GM21390 (cell line): ENCODE measurements around the gene THRSP.
"Not testable (repeated sequence)": the region's sequence is repeated elsewhere in the genome, so short reads cannot be mapped to it uniquely, and the experiment has no call there.

ENCODE experiments used
- ATAC-seq: cut with Tn5 transposase; IDR thresholded peaks from one replicate; pipeline ENCODE4 v1.9.1; 2021; ENCODE audit not compliant: unreplicated experiment

The THRSP gene

GRCh38 chr11:78086521-78087074 is 22.9 kb downstream of the THRSP start:
- not testable (repeated sequence) for ATAC-seq

GRCh38 chr11:78094250-78094649 is 30.6 kb downstream of the THRSP start:
- no peak for ATAC-seq

- ATAC-seq, result no peak
Measured at GRCh38 chr11:78097666-78098385, 34.2 kb downstream of the THRSP start.

GRCh38 chr11:78099666-78100065 is 36.0 kb downstream of the THRSP start:
- ATAC-seq, result no peak

GRCh38 chr11:78100261-78100660 is 36.6 kb downstream of the THRSP start:
- ATAC-seq, result no peak

GRCh38 chr11:78100676-78101472 is 37.2 kb downstream of the THRSP start:
- ATAC-seq, result no peak

- ATAC-seq, result no peak
Measured at GRCh38 chr11:78109081-78110015, 45.7 kb downstream of the THRSP start.

- ATAC-seq, result no peak
Measured at GRCh38 chr11:78110351-78110750, 46.7 kb downstream of the THRSP start.

GRCh38 chr11:78110830-78111229 is 47.2 kb downstream of the THRSP start:
- no peak for ATAC-seq

- no peak for ATAC-seq
Measured at GRCh38 chr11:78111298-78111697, 47.6 kb downstream of the THRSP start.

- peak; percentile 64 for ATAC-seq
Measured at GRCh38 chr11:78112582-78113275, 49.1 kb downstream of the THRSP start.
